A172 (cell line): ENCODE results near the gene PIGC. TPM values are rescaled to one million over a fixed set of nuclear protein-coding genes. Genes with fewer than 3 reads are reported as not detected.
"Not testable (repeated sequence)": the region's sequence is repeated elsewhere in the genome, so short reads cannot be mapped to it uniquely, and the experiment has no call there.

ENCODE experiments used
- DNase-seq: peaks from one replicate; pipeline ENCODE4 v3.0.0-alpha.2; 2015; ENCODE audit warnings: low spot score
- total RNA-seq: library from RNA; depleted of rRNA; stranded (reverse); fragments of >200 nt; shearing (Covaris generic); gene quantifications from 2 replicates; pipeline ENCODE4 v1.2.3, GENCODE V29; 2014

Gene PIGC
- total RNA-seq, 1 experiment from 2014 or later: 62.8 TPM

DNA sequence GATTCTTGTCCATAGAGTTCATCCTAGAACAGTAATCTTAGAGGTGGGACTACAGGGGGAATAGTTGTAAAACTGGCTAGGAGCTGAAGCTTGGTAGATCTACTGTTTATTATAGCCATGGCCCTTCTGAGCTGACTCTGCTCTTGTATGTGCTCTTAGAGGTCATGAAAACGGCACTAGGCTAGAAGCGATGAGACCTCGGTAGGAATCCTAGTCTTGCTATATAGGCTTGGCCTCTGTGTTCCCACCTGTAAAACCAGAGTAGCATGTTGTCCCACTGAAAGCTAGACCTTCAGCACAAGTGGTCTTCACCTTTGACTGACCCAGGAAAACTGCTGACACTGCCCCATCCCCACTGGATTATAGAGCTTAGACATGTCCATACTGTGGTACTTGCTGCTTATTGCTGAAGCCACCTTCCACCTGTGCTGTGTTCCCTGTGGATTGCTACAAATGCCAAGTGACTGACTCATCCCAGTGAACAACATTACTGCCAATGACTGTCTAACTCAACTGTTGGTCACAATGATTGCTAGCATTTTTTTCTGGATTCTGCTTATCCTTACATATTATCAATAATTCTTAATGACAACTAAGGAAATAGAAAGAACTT, 23.0 kb upstream of the PIGC start:
- peak; percentile 51 for DNase-seq

DNA sequence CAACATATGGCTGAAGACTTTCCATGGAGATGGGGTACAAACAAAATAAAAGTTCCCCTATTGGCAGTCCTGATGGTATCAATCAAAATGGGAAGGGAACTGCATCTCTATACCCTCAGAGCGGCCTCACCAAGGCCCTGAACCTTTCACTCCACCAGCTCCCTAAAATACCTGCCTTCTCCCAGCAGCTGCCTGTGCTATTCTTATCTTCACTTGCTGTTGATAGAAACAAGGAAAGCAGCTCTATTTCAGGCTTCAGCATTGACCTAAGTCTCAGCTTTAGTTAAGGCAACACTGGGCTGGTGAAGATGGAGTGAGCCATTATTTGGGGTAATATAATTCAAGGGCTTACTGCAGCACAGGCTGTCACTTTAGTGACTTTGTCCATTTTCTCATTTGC, 21.7 kb upstream of the PIGC start:
- DNase-seq: no peak

- peak; percentile 31 for DNase-seq
Measured at GRCh38 chr1:172460887-172461315, 17.0 kb upstream of the PIGC start.

- DNase-seq: no peak
Measured at GRCh38 chr1:172460177-172460576, 16.3 kb upstream of the PIGC start.

GRCh38 chr1:172457479-172458130, 13.7 kb upstream of the PIGC start:
- DNase-seq: no peak

GRCh38 chr1:172456344-172456769, 12.5 kb upstream of the PIGC start:
- no peak for DNase-seq

DNA sequence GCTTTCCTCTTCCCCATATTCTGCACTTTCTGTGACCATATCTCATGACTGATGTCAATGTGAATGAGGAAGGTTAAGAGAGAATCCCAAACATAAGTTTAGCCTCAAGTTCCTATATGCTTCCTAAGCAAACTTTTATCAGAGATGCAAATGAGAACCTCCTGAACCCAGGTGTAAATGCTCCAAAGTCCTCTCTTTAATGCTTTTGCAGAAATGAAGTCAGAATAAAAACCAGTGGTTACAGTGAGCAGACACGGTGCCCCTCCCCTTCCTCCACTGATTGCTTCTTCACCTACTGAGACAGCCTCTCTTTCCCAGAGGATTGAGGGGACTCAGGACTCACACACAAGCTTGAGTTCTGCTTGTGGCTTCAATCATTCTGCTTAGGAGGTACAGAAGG, 11.6 kb upstream of the PIGC start:
- no peak for DNase-seq

DNA sequence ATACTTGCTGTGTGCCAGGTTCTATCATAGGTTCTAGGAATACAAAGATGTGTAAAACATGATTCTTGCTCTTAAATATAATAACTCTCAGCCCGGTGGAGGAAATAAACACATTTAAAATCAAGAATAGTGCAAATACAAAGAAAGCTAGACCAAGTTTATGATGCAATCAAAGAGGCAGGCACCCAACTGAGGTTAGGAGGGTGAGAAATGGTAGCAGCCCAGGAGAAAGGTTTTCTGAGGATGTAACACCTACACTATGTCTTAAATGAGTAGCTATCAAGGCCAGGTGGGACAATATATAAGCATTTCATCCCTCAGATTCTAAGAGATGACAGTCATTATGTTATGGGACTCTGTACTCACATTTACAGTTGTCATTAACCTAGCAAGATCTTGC, 9.7 kb upstream of the PIGC start:
- no peak for DNase-seq

DNA sequence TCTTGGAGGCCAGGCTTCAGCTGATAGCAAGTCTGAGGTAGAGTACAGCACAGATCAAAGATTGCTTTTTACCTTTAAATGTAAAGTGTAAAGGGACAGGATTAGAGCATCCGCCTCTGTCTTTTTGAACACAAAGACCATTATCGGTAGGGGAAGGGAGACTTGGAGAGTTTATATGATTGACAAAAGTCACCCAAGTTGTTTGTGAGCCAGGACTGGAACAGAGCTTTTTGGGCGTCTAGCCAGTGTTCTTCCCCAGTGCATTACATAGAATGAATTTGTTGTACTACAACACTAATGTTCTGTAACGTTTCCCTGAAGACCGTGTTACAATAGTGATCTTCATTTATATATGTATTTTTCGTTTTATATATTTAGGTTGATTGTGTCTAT, 9.3 kb upstream of the PIGC start:
- no peak for DNase-seq

GRCh38 chr1:172452536-172453152, 8.8 kb upstream of the PIGC start:
- DNase-seq: no peak

DNA sequence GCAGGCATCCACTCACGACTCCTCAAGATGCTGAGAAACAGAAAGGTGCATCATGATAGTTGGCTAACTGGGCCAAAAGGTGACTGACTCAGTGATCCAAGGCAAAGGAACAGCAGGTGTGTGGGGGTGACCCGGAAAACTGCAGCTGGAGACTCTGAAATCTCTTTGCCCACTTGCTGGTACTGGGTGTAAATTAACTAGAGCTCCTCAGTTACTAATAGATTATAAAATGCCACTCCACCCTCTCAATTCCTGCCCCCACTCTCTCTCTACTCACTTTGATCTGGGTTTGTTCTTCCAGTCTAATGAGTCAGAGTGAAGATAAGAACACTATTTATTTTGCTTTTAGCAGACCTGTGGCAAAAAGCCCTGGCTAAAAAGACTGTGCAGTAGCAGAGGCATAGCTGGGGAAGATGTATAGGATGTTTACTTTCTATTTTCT, 7.2 kb upstream of the PIGC start:
- DNase-seq: peak; percentile 87

GRCh38 chr1:172450524-172450885, 6.6 kb upstream of the PIGC start:
- no peak for DNase-seq

- peak; percentile 81 for DNase-seq
Measured at GRCh38 chr1:172449585-172450523, 6.0 kb upstream of the PIGC start.

- peak; percentile 30 for DNase-seq
Measured at GRCh38 chr1:172448995-172449584, 5.2 kb upstream of the PIGC start.

DNA sequence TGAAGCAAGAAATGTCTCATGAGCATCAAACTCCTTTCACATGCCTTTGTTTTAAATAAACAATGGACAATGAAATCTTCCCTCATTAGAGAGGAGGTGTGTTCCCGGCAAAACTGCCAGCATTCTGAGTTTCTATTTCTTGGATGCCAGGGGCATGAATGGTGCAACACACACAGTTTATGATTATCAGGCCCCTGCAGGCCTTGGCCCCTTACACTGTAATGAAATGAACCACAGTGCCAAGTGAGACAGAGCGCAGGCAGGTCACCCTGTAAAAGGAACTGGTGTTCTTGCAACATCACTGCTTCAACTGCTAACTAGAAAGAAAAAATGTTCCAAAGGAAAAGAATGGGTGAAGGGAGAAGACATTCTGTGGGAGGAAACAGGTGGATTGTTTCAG, 3.8 kb upstream of the PIGC start:
- no peak for DNase-seq

GRCh38 chr1:172446547-172446946, 2.7 kb upstream of the PIGC start:
- no peak for DNase-seq

DNA sequence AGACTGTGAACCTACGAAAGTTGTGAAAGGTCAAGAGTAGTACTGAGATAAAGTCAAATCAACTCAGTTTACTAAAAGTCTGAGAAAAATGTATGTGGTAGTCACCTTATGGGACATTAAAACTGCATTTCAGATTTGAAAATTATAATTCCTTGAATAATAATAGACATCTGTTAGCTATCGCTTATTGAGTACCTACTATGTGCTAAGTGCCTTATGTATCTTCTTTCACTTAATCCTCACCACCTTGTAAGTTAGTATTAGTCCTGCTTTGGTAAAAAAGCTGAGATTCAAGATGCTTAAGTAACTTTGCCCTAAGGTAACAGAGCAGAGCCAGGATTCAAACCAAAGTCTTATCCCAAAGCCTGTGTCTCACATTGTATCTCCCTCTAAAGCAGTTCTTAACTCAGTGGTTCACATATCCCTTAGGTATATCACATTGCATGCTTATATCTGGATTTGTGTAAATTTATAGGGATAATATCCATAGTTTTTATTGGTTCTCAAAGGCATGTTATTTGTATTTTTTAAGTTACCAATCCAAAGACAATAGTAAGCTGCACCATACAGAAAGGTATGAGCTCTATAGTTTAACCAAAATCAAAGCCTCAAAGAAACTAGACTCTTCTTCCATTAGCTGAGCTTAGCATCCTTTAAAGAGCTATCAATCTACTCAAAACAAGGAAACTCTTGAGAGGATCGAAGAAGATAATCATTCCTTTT, 865 bp downstream of the PIGC start:
- no peak for DNase-seq

GRCh38 chr1:172442404-172442803, 1.5 kb downstream of the PIGC start:
- DNase-seq: no peak

- not testable (repeated sequence) for DNase-seq
Measured at GRCh38 chr1:172437183-172437582, 6.7 kb downstream of the PIGC start.

GRCh38 chr1:172431721-172432192, 12.1 kb downstream of the PIGC start:
- DNase-seq: no peak

GRCh38 chr1:172431204-172431603, 12.7 kb downstream of the PIGC start:
- no peak for DNase-seq
